Panc1 (cell line): ENCODE data around the gene SLC39A12. TPM values are rescaled to one million over a fixed set of nuclear protein-coding genes. Genes with fewer than 3 reads are reported as not detected.

Experiments
- ATAC-seq: fragments of 200-7000 bp; cut with Tn5 transposase; 2 replicates; pipeline ENCODE4 v1.9.1; 2020; ENCODE audit warnings: mild to moderate bottlenecking, moderate library complexity
- BruUV-seq: library from RNA; stranded (reverse); fragments of 400-500 nt; replicated peaks from 2 replicates; lab custom pipeline; 2021; lab: Mats Ljungman, UMichigan
- CTCF ChIA-PET: fragments of 300-600 bp; sonication (Branson Sonifier 250); formaldehyde crosslinking; loops from one replicate; lab custom pipeline; 2022; ENCODE audit warnings: antibody characterized with exemption; lab: Charles Lee
- POLR2A ChIA-PET: fragments of 300-600 bp; sonication (Branson Sonifier 250); formaldehyde crosslinking; loops from one replicate; lab custom pipeline; 2022; ENCODE audit warnings: antibody characterized with exemption; lab: Charles Lee
- DNase-seq: peaks from one replicate; pipeline ENCODE4 v3.0.0-alpha.2; 2010; ENCODE audit warnings: low read depth, low spot score
- H3K27ac ChIP-seq: 2 replicates; pipeline ENCODE4 v1.5.1; 2011; ENCODE audit warnings: mild to moderate bottlenecking, low read length, inconsistent platforms
- H3K27me3 ChIP-seq: fragments of 200-500 bp; sonication (Bioruptor generic); 2 replicates; pipeline ENCODE4 v1.6.0; 2014; ENCODE audit warnings: low read length, inconsistent platforms; ENCODE audit not compliant: control insufficient read depth, insufficient read depth
- H3K36me3 ChIP-seq: fragments of 200-500 bp; sonication (Bioruptor generic); 2 replicates; pipeline ENCODE4 v1.5.1; 2014; ENCODE audit warnings: inconsistent platforms, mild to moderate bottlenecking, low read length, moderate library complexity; ENCODE audit not compliant: control insufficient read depth, insufficient read depth
- H3K4me1 ChIP-seq: 2 replicates; pipeline ENCODE4 v1.5.1; 2011; ENCODE audit warnings: inconsistent platforms, mild to moderate bottlenecking, low read length, moderate library complexity; ENCODE audit not compliant: control insufficient read depth, insufficient read depth
- H3K4me3 ChIP-seq, 2 experiments: 2 replicates each; pipeline ENCODE4 v1.5.1; 2011 to 2012; ENCODE audit warnings: low read depth in 2 of 2, low read length in 2 of 2, mild to moderate bottlenecking in 2 of 2, inconsistent platforms in 1 of 2, moderate library complexity in 1 of 2
- H3K9me3 ChIP-seq: fragments of 200-500 bp; sonication (Bioruptor generic); 2 replicates; pipeline ENCODE4 v1.5.1; 2014; ENCODE audit warnings: low read depth, mild to moderate bottlenecking, inconsistent platforms, low read length, moderate library complexity; ENCODE audit not compliant: control insufficient read depth, insufficient read depth
- POLR2AphosphoS5 ChIP-seq: IDR thresholded peaks from 2 replicates; pipeline ENCODE4 v1.6.1; 2012; ENCODE audit warnings: mild to moderate bottlenecking, low read depth, low read length, moderate library complexity
- SIN3A ChIP-seq: IDR thresholded peaks from 2 replicates; pipeline ENCODE4 v1.6.1; 2012; ENCODE audit warnings: low read depth, mild to moderate bottlenecking, low read length, moderate library complexity, borderline replicate concordance; ENCODE audit not compliant: insufficient read depth
- TCF7L2 ChIP-seq: IDR thresholded peaks from 2 replicates; pipeline ENCODE4 v1.6.1; 2011; ENCODE audit warnings: mild to moderate bottlenecking, low read depth, low read length, inconsistent platforms
- in situ Hi-C: cut with HindIII; loops from 2 replicates; pipeline ENCODE4 v1.10.0; 2016; ENCODE audit warnings: low sequenced_read_pairs, low pct_unique_long_range_greater_than_20kb
- intact Hi-C: fragments of 100-400 bp; cut with micrococcal nuclease; formaldehyde crosslinking; loops from one replicate; pipeline ENCODE4 v1.10.0; 2022; ENCODE audit not compliant: unreplicated experiment
- total RNA-seq: library from RNA; stranded (reverse); gene quantifications from one replicate; pipeline ENCODE4 v1.2.1, GENCODE V29; 2021; ENCODE audit not compliant: unreplicated experiment
- TF ChIP-seq, protein P1 (sequence below): fragments of 450-650 bp; IDR thresholded peaks from 2 replicates; pipeline ENCODE4 v1.5.1; 2017; ENCODE audit warnings: mild to moderate bottlenecking
- TF ChIP-seq, protein P2 (sequence below), 2 experiments: IDR thresholded peaks; 2 replicates each; pipeline ENCODE4 v1.6.1; 2011 to 2012; ENCODE audit warnings: low read depth in 2 of 2, control low read depth in 1 of 2, low read length in 1 of 2, mild to moderate bottlenecking in 1 of 2, moderate library complexity in 1 of 2; ENCODE audit not compliant: insufficient read depth in 1 of 2

Gene SLC39A12
- total RNA-seq, 1 experiment from 2014 or later: not detected

DNA sequence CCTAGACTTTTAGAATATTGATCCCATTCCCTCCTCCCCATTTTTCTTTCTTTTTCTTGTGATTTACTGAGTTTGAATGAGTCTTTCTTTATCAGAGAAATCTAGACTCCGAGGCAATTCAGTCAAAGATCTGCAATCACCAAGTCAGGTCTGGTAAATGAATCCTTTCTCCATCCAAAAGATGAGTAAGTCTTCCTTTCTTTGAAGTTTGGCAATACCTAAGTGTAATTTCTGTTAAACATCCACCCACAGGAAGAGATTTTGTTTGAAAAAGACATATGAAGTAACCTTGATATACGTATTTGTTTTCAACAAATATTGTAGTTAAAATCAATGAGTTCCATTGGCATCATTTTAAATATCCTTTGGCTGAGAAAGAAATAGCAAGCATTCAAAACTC lies 58.3 kb downstream of the SLC39A12 start:
- Histone ChIP-seq H3K4me1 (no peaks in the 10 kb centered on the region), H3K27me3 (no peaks in the 10 kb centered on the region), H3K4me3 (no peak overlapping the region), H3K27ac (no peak overlapping the region), H3K9me3 (no peaks in the 10 kb centered on the region), H3K36me3 (no peaks in the 10 kb centered on the region)
- in situ Hi-C loops: no loop called here
- no peak for TF ChIP-seq SIN3A
- TF ChIP-seq POLR2AphosphoS5: no peak
- TF ChIP-seq TCF7L2: no peak
- TF ChIP-seq, protein P1, sequence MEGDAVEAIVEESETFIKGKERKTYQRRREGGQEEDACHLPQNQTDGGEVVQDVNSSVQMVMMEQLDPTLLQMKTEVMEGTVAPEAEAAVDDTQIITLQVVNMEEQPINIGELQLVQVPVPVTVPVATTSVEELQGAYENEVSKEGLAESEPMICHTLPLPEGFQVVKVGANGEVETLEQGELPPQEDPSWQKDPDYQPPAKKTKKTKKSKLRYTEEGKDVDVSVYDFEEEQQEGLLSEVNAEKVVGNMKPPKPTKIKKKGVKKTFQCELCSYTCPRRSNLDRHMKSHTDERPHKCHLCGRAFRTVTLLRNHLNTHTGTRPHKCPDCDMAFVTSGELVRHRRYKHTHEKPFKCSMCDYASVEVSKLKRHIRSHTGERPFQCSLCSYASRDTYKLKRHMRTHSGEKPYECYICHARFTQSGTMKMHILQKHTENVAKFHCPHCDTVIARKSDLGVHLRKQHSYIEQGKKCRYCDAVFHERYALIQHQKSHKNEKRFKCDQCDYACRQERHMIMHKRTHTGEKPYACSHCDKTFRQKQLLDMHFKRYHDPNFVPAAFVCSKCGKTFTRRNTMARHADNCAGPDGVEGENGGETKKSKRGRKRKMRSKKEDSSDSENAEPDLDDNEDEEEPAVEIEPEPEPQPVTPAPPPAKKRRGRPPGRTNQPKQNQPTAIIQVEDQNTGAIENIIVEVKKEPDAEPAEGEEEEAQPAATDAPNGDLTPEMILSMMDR: no peak
- TF ChIP-seq, protein P2, sequence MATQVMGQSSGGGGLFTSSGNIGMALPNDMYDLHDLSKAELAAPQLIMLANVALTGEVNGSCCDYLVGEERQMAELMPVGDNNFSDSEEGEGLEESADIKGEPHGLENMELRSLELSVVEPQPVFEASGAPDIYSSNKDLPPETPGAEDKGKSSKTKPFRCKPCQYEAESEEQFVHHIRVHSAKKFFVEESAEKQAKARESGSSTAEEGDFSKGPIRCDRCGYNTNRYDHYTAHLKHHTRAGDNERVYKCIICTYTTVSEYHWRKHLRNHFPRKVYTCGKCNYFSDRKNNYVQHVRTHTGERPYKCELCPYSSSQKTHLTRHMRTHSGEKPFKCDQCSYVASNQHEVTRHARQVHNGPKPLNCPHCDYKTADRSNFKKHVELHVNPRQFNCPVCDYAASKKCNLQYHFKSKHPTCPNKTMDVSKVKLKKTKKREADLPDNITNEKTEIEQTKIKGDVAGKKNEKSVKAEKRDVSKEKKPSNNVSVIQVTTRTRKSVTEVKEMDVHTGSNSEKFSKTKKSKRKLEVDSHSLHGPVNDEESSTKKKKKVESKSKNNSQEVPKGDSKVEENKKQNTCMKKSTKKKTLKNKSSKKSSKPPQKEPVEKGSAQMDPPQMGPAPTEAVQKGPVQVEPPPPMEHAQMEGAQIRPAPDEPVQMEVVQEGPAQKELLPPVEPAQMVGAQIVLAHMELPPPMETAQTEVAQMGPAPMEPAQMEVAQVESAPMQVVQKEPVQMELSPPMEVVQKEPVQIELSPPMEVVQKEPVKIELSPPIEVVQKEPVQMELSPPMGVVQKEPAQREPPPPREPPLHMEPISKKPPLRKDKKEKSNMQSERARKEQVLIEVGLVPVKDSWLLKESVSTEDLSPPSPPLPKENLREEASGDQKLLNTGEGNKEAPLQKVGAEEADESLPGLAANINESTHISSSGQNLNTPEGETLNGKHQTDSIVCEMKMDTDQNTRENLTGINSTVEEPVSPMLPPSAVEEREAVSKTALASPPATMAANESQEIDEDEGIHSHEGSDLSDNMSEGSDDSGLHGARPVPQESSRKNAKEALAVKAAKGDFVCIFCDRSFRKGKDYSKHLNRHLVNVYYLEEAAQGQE (IDR thresholded peaks at IDR 0.05; ENCODE audit: insufficient read depth in 1 of 2, low read depth in 2 of 2, low read length in 1 of 2): no peak
- intact Hi-C loops: no loop called here
- DNase-seq (no peak), ATAC-seq (no peak)
- CTCF ChIA-PET: no interaction called here
- BruUV-seq: no TSS peak
- POLR2A ChIA-PET: no interaction called here

DNA sequence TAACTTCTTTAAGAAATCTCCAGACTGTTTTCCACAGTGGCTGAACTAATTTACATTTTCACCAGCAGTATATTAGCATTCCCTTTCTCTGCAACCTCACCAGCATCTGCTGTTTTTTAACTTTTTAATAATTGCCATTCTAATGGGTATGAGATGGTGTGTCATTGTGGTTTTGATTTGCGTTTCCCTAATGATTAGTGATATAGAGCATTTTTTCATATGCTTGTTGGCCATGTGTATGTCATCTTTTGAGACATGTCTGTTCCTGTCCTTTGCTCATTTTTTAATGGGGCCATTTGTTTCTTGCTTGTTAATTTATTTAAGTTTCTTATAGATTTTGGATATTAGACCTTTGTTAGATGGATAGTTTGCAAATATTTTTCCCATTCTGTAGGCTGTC lies 68.8 kb downstream of the SLC39A12 start:
- H3K4me3 ChIP-seq: no peak overlapping the region
- no peaks in the 10 kb centered on the region for H3K9me3 ChIP-seq
- H3K27me3 ChIP-seq: no peaks in the 10 kb centered on the region
- TF ChIP-seq, protein P2 (IDR thresholded peaks at IDR 0.05; ENCODE audit: insufficient read depth in 1 of 2, low read depth in 2 of 2, low read length in 1 of 2): no peak
- TF ChIP-seq TCF7L2: no peak
- no peak for TF ChIP-seq SIN3A
- TF ChIP-seq, protein P1: no peak
- no peak for TF ChIP-seq POLR2AphosphoS5
- H3K36me3 ChIP-seq: no peaks in the 10 kb centered on the region
- no peaks in the 10 kb centered on the region for H3K4me1 ChIP-seq
- ChIA-PET POLR2A (no interaction called here), CTCF (no interaction called here)
- ATAC-seq (no peak), DNase-seq (no peak)
- intact Hi-C loops (no loop called here), in situ Hi-C loops (no loop called here)
- H3K27ac ChIP-seq: no peak overlapping the region
- BruUV-seq: no TSS peak
